HCT116 (cell line): ENCODE data around the gene CAMK2A. TPM values are rescaled to one million over a fixed set of nuclear protein-coding genes. Genes with fewer than 3 reads are reported as not detected.
A peak's percentile ranks its signal among the peaks of the same experiment; 100 is the strongest.

Experiments
- ATAC-seq: fragments of 200-7000 bp; cut with Tn5 transposase; 2 replicates; pipeline ENCODE4 v1.9.1; 2020; ENCODE audit warnings: mild to moderate bottlenecking, moderate library complexity
- BruUV-seq: library from RNA; stranded (reverse); fragments of 400-500 nt; replicated peaks from 2 replicates; lab custom pipeline; 2021; lab: Mats Ljungman, UMichigan
- CTCF ChIA-PET: fragments of 300-600 bp; sonication (Branson Sonifier 250); formaldehyde crosslinking; loops from one replicate; lab custom pipeline; 2021; ENCODE audit warnings: antibody characterized with exemption; lab: Charles Lee
- POLR2A ChIA-PET: fragments of 300-600, 350-600 bp; sonication (Branson Sonifier 250); formaldehyde crosslinking; loops from one replicate; lab custom pipeline; 2021; ENCODE audit warnings: antibody characterized with exemption; lab: Charles Lee
- RAD21 ChIA-PET, 2 experiments: fragments of 300-600 bp; sonication (Branson Sonifier 250); formaldehyde crosslinking; loops; one replicate each; lab custom pipeline; 2023; ENCODE audit warnings: low total read pairs in 2 of 2; ENCODE audit not compliant: uncharacterized antibody in 2 of 2, unreplicated experiment in 2 of 2, low non-redundant PET in 1 of 2; lab: Charles Lee
- DNase-seq: peaks from one replicate; pipeline ENCODE4 v3.0.0-alpha.2; 2010; ENCODE audit warnings: low read depth, low spot score
- H2AFZ ChIP-seq: fragments of 200-600 bp; shearing (Covaris generic), sonication (generic); 2 replicates; pipeline ENCODE4 v1.6.1; 2017; ENCODE audit warnings: low read depth, mixed run types, mixed read lengths, antibody characterized with exemption, low read length; ENCODE audit not compliant: poor library complexity, severe bottlenecking
- H3K27ac ChIP-seq: 2 replicates; pipeline ENCODE4 v1.5.1; 2012; ENCODE audit warnings: low read depth, low read length
- H3K27me3 ChIP-seq: fragments of 200-600 bp; sonication (generic); 2 replicates; pipeline ENCODE4 v1.6.1; 2016; ENCODE audit warnings: mixed run types, low read length, mixed read lengths; ENCODE audit not compliant: insufficient read depth
- H3K36me3 ChIP-seq, 2 experiments: fragments of 200-500 bp in 1 of 2; fragments of 200-600 bp in 1 of 2; sonication (Bioruptor generic) in 1 of 2; sonication (generic) in 1 of 2; 2 replicates each; pipeline versions ENCODE4 v1.5.1 to v1.6.1; 2014 to 2016; ENCODE audit warnings: low read length in 2 of 2, inconsistent platforms in 1 of 2, mixed read lengths in 1 of 2, mixed run types in 1 of 2; ENCODE audit not compliant: insufficient read depth in 2 of 2, control insufficient read depth in 1 of 2
- H3K4me1 ChIP-seq, 2 experiments: fragments of 200-600 bp in 1 of 2; sonication (generic) in 1 of 2; 2 replicates each; pipeline versions ENCODE4 v1.5.1 to v1.6.1; 2012 to 2017; ENCODE audit warnings: low read length in 2 of 2, inconsistent platforms in 1 of 2, mild to moderate bottlenecking in 1 of 2, mixed read lengths in 1 of 2, mixed run types in 1 of 2, moderate library complexity in 1 of 2; ENCODE audit not compliant: insufficient read depth in 2 of 2, control insufficient read depth in 1 of 2
- H3K4me2 ChIP-seq: fragments of 200-600 bp; sonication (generic); 2 replicates; pipeline ENCODE4 v1.6.1; 2017; ENCODE audit warnings: mixed run types, low read length, mixed read lengths
- H3K4me3 ChIP-seq, 2 experiments: fragments of 200-600 bp in 1 of 2; sonication (generic) in 1 of 2; replicated peaks in 1 of 2; 2 replicates each; pipeline ENCODE4 v1.5.1; 2011 to 2016; ENCODE audit warnings: low read length in 2 of 2, control low read depth in 1 of 2, low read depth in 1 of 2, mild to moderate bottlenecking in 1 of 2, mixed read lengths in 1 of 2, mixed run types in 1 of 2
- H3K79me2 ChIP-seq: fragments of 200-600 bp; sonication (generic); 2 replicates; pipeline ENCODE4 v1.6.1; 2017; ENCODE audit warnings: mild to moderate bottlenecking, mixed run types, low read length, moderate library complexity, mixed read lengths; ENCODE audit not compliant: insufficient read depth
- H3K9ac ChIP-seq: fragments of 200-600 bp; sonication (generic); 2 replicates; pipeline ENCODE4 v1.6.1; 2016; ENCODE audit warnings: low read length, mixed read lengths
- H3K9me2 ChIP-seq: fragments of 200-600 bp; sonication (generic), shearing (Covaris generic); 2 replicates; pipeline ENCODE4 v1.6.1; 2017; ENCODE audit warnings: mixed run types, mild to moderate bottlenecking, moderate library complexity; ENCODE audit not compliant: insufficient read depth
- H3K9me3 ChIP-seq, 2 experiments: fragments of 200-500 bp in 1 of 2; fragments of 200-600 bp in 1 of 2; sonication (Bioruptor generic) in 1 of 2; sonication (generic) in 1 of 2; 2 replicates each; pipeline ENCODE4 v1.6.1; 2014 to 2017; ENCODE audit warnings: low read length in 2 of 2, mixed read lengths in 2 of 2, inconsistent platforms in 1 of 2, low read depth in 1 of 2, mild to moderate bottlenecking in 1 of 2, mixed run types in 1 of 2, moderate library complexity in 1 of 2; ENCODE audit not compliant: control insufficient read depth in 1 of 2, insufficient read depth in 1 of 2
- H4K20me1 ChIP-seq: fragments of 200-600 bp; sonication (generic), shearing (Covaris generic); 2 replicates; pipeline ENCODE4 v1.6.1; 2017; ENCODE audit warnings: mixed run types, mild to moderate bottlenecking, moderate library complexity; ENCODE audit not compliant: insufficient read depth
- CBX3 ChIP-seq: IDR thresholded peaks from 2 replicates; pipeline ENCODE4 v1.6.1; 2012; ENCODE audit warnings: low read depth
- EGR1 ChIP-seq: IDR thresholded peaks from 2 replicates; pipeline ENCODE4 v1.6.1; 2012; ENCODE audit warnings: low read depth
- EZH2 ChIP-seq: fragments of 200-600 bp; sonication (generic); IDR thresholded peaks from 2 replicates; pipeline ENCODE4 v1.6.1; 2017; ENCODE audit warnings: antibody characterized with exemption, mixed run types
- MAX ChIP-seq: IDR thresholded peaks from 2 replicates; pipeline ENCODE4 v1.6.1; 2012
- POLR2A ChIP-seq: IDR thresholded peaks from 2 replicates; pipeline ENCODE4 v1.7.0; 2011; ENCODE audit warnings: borderline replicate concordance; ENCODE audit not compliant: insufficient read depth, insufficient read length; ENCODE audit errors: extremely low read depth
- SP1 ChIP-seq: IDR thresholded peaks from 2 replicates; pipeline ENCODE4 v1.6.1; 2012; ENCODE audit warnings: low read depth
- TCF7L2 ChIP-seq: IDR thresholded peaks from 2 replicates; pipeline ENCODE4 v1.7.0; 2011; ENCODE audit warnings: borderline replicate concordance, inconsistent platforms; ENCODE audit not compliant: insufficient read depth, insufficient read length; ENCODE audit errors: extremely low read depth
- YY1 ChIP-seq: IDR thresholded peaks from 2 replicates; pipeline ENCODE4 v1.6.1; 2011; ENCODE audit warnings: low read length, low read depth, moderate library complexity, mild to moderate bottlenecking; ENCODE audit not compliant: insufficient replicate concordance; ENCODE audit errors: extremely low read depth
- ZBTB33 ChIP-seq: IDR thresholded peaks from 2 replicates; pipeline ENCODE4 v1.6.1; 2011; ENCODE audit warnings: mild to moderate bottlenecking, low read length, moderate library complexity; ENCODE audit not compliant: insufficient replicate concordance; ENCODE audit errors: extremely low read depth
- intact Hi-C: fragments of 100-400 bp; cut with micrococcal nuclease; formaldehyde crosslinking; loops from 2 replicates; pipeline ENCODE4 v1.10.0; 2022
- total RNA-seq: library from RNA; stranded (reverse); gene quantifications from one replicate; pipeline ENCODE4 v1.2.1, GENCODE V29; 2021; ENCODE audit not compliant: unreplicated experiment

Gene CAMK2A
- total RNA-seq, 1 experiment from 2014 or later = not detected

GRCh38 chr5:150296496-150296895, 6.9 kb upstream of the CAMK2A start (continued):
- no peak for TF ChIP-seq MAX
- no peak for TF ChIP-seq EZH2
- no peak for TF ChIP-seq EGR1
- no peak for TF ChIP-seq TCF7L2

- Histone ChIP-seq H3K9ac (no peak overlapping the region), H3K4me2 (peak overlapping the region; percentile 53), H3K36me3 (no peaks in the 10 kb centered on the region), H3K79me2 (no peaks in the 10 kb centered on the region), H3K4me1 (peaks cover 8 to 11% of the 10 kb centered on the region in 2 experiments; a peak in 3 of 4 replicates), H3K9me3 (no peaks in the 10 kb centered on the region), H3K4me3 (no peak overlapping the region), H4K20me1 (no peaks in the 10 kb centered on the region), H3K27ac (no peak overlapping the region), H2AFZ (no peak overlapping the region), H3K9me2 (no peaks in the 10 kb centered on the region), H3K27me3 (no peaks in the 10 kb centered on the region)
- intact Hi-C loops = no loop called here
- no TSS peak for BruUV-seq
- no peak for ATAC-seq
- ChIA-PET CTCF (interaction anchor here (1.2 kb wide), 1 partner anchor 55 kb away, joined by 4 read pairs; no protein-coding TSS in a partner anchor), POLR2A (interaction anchor here (1.6 kb wide), 1 partner anchor 56 kb away, joined by 3 read pairs; no protein-coding TSS in a partner anchor), RAD21 (no interaction called here)
- DNase-seq = no peak
- TF ChIP-seq SP1 = no peak
- TF ChIP-seq YY1 = no peak
- TF ChIP-seq TCF7L2 = no peak
- no peak for TF ChIP-seq CBX3
- TF ChIP-seq ZBTB33 = no peak
- no peak for TF ChIP-seq POLR2A
Observed at GRCh38 chr5:150295741-150296486, 6.3 kb upstream of the CAMK2A start.
